Heart left ventricle (tissue), 16 donors: Measurements from ENCODE around the gene FAM120B. TPM values are rescaled to one million over a fixed set of nuclear protein-coding genes. Genes with fewer than 3 reads are reported as not detected.

Experiments
- ATAC-seq, 4 donors: fragments of 200-7000 bp; cut with Tn5 transposase; one replicate each; pipeline ENCODE4 v1.9.1; 2020 to 2022; ENCODE audit warnings: moderate library complexity in 4 of 4, mild to moderate bottlenecking in 3 of 4, moderate number of reproducible peaks in 1 of 4
- DNase-seq, 5 donors: peaks; one replicate each; pipeline ENCODE4 v3.0.0-alpha.2; 2020
- H3K27ac ChIP-seq, 12 donors: fragments of 200-600 bp; sonication (generic) in 4 of 12; one replicate each; pipeline versions ENCODE4 v1.5.0 to v1.8.0; 2016 to 2022; ENCODE audit warnings: mild to moderate bottlenecking in 2 of 12
- H3K27me3 ChIP-seq, 9 donors: fragments of 200-600 bp; sonication (generic) in 2 of 9; one replicate each; pipeline versions ENCODE4 v1.5.1 to v1.8.0; 2016 to 2022; ENCODE audit warnings: mild to moderate bottlenecking in 3 of 9
- H3K36me3 ChIP-seq, 9 donors: fragments of 200-600 bp; sonication (generic) in 2 of 9; one replicate each; pipeline versions ENCODE4 v1.5.0 to v1.8.0; 2018 to 2022; ENCODE audit warnings: mild to moderate bottlenecking in 2 of 9
- H3K4me1 ChIP-seq, 12 donors: fragments of 200-600 bp; sonication (generic) in 4 of 12; one replicate each; pipeline versions ENCODE4 v1.5.0 to v1.8.0; 2016 to 2022; ENCODE audit warnings: mild to moderate bottlenecking in 3 of 12
- H3K4me3 ChIP-seq, 12 donors: fragments of 200-600 bp; sonication (generic) in 4 of 12; one replicate each; pipeline versions ENCODE4 v1.5.0 to v1.8.0; 2017 to 2022; ENCODE audit warnings: mild to moderate bottlenecking in 9 of 12, moderate library complexity in 4 of 12
- H3K9me3 ChIP-seq, 12 donors: fragments of 200-600 bp; sonication (generic) in 4 of 12; one replicate each; pipeline versions ENCODE4 v1.5.0 to v1.8.0; 2016 to 2022; ENCODE audit warnings: mild to moderate bottlenecking in 1 of 12
- POLR2A ChIP-seq, 2 donors: fragments of 450-650 bp; IDR thresholded peaks; one replicate each; pipeline ENCODE4 v1.6.1; 2017; ENCODE audit warnings: antibody characterized with exemption in 2 of 2, mild to moderate bottlenecking in 2 of 2, moderate library complexity in 2 of 2
- WGBS, 4 donors: extraction: QIAGEN DNeasy Blood & Tissue Kit in 2 of 4; methylation state at CpG; one replicate each; pipeline versions ENCODE4 v1.1.5 to v1.1.7; 2013 to 2018; 5-methylcytosine and 5-hydroxymethylcytosine counted together
- intact Hi-C, 10 donors: fragments of 100-400 bp; cut with DNase I; formaldehyde crosslinking; loops; one replicate each; pipeline versions ENCODE4 v1.11.1 to v1.14.2; 2022
- polyA plus RNA-seq, 2 donors: library from polyadenylated mRNA; stranded (reverse); fragments of 200-250 nt; gene quantifications; one replicate each; pipeline ENCODE4 v1.2.3, GENCODE V29; 2013
- total RNA-seq, 9 donors: library from RNA; depleted of rRNA in 2 of 9; stranded (reverse); fragments of >200 nt in 2 of 9; fragmentation: NEBNext Ultra II Directional in 3 of 9; extraction: Animal tissue kit (Norgen Biotek cat#: 25700) in 3 of 9; gene quantifications; one replicate each; pipeline versions ENCODE4 v1.1.0 to v1.2.4, GENCODE V29; 2016 to 2023
- TF ChIP-seq, protein P1 (sequence below), 12 donors: fragments of 200-600 bp; sonication (generic) in 4 of 12; IDR thresholded peaks; one replicate each; pipeline versions ENCODE4 v1.5.0 to v1.8.0; 2018 to 2022; ENCODE audit warnings: antibody characterized with exemption in 12 of 12, mild to moderate bottlenecking in 5 of 12
- donor health status: ischemic (EF 13 %, LVEDD 7.1; RV severe dilation, severe dysfunction).
- donor health status: healthy with polysubstance abuse.
- donor health status: DM: no; HTN: yes; CAD: no.
- donor health status: DM: no; HTN: no; CAD: no.
- donor health status: ischemic (EF 25% LVEDD 6.9; RV normal size, moderate dysfunction).
- donor health status: ischemic (EF 25% LVEDD 5.7; RV mildly dilated, moderate dysfunction).
- donor health status: healthy.
- donor health status: DM: yes; HTN: yes; CAD: no.
- donor health status: ischemic (EF 35%, LVEDD 5.7; RV mildly dilated, moderate dysfunction).
- donor health status: nonischemic (EF 11% LVEDD 7.7; RV severe dilation, severe dysfunction).
- donor health status: DM: yes; HTN: yes; CAD: no.
- donor health status: PGD.
- donor health status: ischemic (EF 29% LVEDD 5.4; RV normal size, mild dysfunction).
- donor health status: nonischemic (EF 23%, LVEDD 6.1; RV moderate dilation, normal function).

The FAM120B gene
- total and polyA plus RNA-seq, 11 donors: 6.6 to 29.4 (median 18.5) TPM

DNA sequence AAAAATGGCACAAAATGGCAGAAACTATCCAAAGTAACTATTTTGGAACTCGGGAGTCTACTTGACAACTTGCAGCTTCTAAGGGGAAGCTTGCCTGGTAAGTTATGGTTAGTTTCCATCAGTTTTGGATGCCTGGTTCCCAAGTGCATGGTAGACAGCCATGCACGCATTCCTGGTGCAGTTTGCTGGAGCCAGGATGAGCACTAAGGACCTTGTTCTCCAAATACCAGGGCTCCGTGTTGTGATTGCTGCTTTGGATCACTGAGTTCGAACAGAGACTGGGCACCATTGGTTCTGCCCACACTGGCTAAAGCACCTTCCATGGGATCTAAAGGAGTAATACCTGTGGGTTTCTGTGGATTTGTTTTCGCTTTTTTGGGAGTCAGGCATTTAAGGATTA lies 103.7 kb downstream of the FAM120B start:
- H3K27me3 ChIP-seq: no peaks in the 10 kb centered on the region
- no peak for ATAC-seq
- no peak overlapping the region for H3K4me3 ChIP-seq
- intact Hi-C loops: no loop called here
- no peak overlapping the region for H3K27ac ChIP-seq
- H3K9me3 ChIP-seq: peaks cover 0 to 11% (median 0%) of the 10 kb centered on the region in 12 donors
- H3K36me3 ChIP-seq: peaks cover 0 to 21% (median 11%) of the 10 kb centered on the region in 9 donors
- no peaks in the 10 kb centered on the region for H3K4me1 ChIP-seq
- no peak for TF ChIP-seq POLR2A (IDR thresholded peaks at IDR 0.05)
- TF ChIP-seq, protein P1, sequence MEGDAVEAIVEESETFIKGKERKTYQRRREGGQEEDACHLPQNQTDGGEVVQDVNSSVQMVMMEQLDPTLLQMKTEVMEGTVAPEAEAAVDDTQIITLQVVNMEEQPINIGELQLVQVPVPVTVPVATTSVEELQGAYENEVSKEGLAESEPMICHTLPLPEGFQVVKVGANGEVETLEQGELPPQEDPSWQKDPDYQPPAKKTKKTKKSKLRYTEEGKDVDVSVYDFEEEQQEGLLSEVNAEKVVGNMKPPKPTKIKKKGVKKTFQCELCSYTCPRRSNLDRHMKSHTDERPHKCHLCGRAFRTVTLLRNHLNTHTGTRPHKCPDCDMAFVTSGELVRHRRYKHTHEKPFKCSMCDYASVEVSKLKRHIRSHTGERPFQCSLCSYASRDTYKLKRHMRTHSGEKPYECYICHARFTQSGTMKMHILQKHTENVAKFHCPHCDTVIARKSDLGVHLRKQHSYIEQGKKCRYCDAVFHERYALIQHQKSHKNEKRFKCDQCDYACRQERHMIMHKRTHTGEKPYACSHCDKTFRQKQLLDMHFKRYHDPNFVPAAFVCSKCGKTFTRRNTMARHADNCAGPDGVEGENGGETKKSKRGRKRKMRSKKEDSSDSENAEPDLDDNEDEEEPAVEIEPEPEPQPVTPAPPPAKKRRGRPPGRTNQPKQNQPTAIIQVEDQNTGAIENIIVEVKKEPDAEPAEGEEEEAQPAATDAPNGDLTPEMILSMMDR (IDR thresholded peaks at IDR 0.05): no peak
- 93 to 95% (median 95%) methylated on average over 5 of the region's 5 CpGs for WGBS, 4 donors
- DNase-seq: no peak

DNA sequence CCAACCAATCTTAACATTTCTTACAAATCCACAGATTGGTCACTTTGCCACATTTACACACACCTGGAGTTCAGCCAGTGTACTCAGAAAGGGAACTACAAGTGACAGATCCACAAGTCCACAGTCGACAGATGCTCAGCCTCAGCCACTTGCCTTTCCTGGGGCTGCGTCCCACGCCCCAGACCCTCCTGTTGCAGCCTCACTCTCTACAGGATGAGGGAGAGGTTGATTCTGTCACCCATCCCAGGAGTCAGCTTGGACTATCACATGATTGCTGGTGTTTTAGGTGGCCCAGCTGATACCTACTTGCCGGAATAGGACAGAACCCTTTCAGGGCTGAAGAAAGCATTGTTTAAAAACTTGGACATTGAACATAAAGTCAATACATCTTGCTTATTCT lies 108.8 kb downstream of the FAM120B start:
- TF ChIP-seq, protein P1 (IDR thresholded peaks at IDR 0.05): no peak
- TF ChIP-seq POLR2A (IDR thresholded peaks at IDR 0.05): no peak
- DNase-seq: no peak
- H3K9me3 ChIP-seq: peaks cover 0 to 11% (median 0%) of the 10 kb centered on the region in 12 donors
- no peak overlapping the region for H3K27ac ChIP-seq
- H3K4me1 ChIP-seq: no peaks in the 10 kb centered on the region
- H3K36me3 ChIP-seq: no peaks in the 10 kb centered on the region
- ATAC-seq: no peak
- H3K27me3 ChIP-seq: peaks cover 0 to 24% (median 0%) of the 10 kb centered on the region in 9 donors
- 79 to 100% (median 85%) methylated on average over 4 of the region's 4 CpGs for WGBS, 4 donors
- intact Hi-C loops: no loop called here
- no peak overlapping the region for H3K4me3 ChIP-seq

DNA sequence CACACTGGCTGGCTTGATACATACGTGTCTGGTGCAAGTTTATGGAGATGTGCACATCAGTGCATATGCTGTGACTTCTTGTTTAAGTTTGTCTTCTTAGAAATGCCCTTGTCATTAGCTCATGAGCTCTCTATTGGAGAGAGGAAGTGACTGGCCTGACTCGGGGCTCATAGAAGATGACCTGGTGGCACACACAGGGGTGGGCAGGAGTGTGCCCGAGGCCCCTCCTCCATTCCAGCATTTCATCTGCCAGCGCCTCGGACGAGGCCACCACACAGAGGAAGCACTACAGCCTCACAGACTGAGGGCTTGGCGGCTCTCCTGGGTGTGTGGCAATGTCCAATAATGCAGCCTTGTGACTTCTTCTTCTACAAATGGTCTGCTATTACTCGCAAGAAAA lies 109.7 kb downstream of the FAM120B start:
- Histone ChIP-seq H3K4me3 (no peak overlapping the region), H3K27me3 (peaks cover 0 to 28% (median 0%) of the 10 kb centered on the region in 9 donors), H3K9me3 (peaks cover 0 to 2% (median 0%) of the 10 kb centered on the region in 12 donors), H3K27ac (no peak overlapping the region), H3K36me3 (no peaks in the 10 kb centered on the region), H3K4me1 (no peaks in the 10 kb centered on the region)
- ATAC-seq (no peak), DNase-seq (no peak)
- intact Hi-C loops: no loop called here
- TF ChIP-seq, protein P1 (IDR thresholded peaks at IDR 0.05): no peak
- no peak for TF ChIP-seq POLR2A (IDR thresholded peaks at IDR 0.05)
- WGBS, 4 donors: 69 to 85% (median 78%) methylated on average over 6 to 8 of the region's 8 CpGs

DNA sequence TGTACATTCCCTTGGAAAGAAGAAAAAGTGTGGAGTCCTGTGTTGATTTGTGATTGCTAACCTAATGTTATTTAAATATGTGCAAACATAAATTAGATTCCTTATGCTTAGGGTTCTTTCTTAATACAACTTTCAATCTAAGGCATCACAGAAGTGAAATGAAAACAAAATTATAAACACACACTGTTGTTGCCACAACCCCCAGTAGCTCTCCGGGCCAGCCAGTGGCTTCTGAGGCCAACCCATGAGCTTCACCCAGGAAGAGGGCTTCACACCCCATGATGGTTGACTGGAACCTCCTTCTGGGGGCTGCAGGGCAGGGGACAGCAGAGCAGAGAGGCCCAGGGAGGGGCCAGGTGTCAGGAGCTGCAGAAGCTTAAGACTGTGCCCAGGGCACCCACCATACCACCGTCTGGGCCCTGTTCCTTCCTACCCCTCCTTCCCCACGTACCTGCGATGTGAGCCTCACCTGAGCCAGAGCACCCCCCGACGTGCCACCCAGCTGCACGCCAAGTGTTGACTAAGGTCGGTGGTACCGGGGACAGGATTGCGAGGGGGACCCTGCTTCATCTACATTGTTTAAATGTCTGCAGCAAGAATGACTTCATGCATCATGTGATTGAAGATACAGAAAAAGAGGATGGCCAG lies 110.5 kb downstream of the FAM120B start:
- ATAC-seq: no peak
- WGBS, 4 donors: 91 to 93% (median 92%) methylated on average over 9 to 10 of the region's 10 CpGs
- intact Hi-C loops: no loop called here
- Histone ChIP-seq H3K9me3 (no peaks in the 10 kb centered on the region), H3K27me3 (peaks cover 0 to 31% (median 0%) of the 10 kb centered on the region in 9 donors), H3K36me3 (no peaks in the 10 kb centered on the region), H3K4me3 (no peak overlapping the region), H3K27ac (no peak overlapping the region), H3K4me1 (no peaks in the 10 kb centered on the region)
- no peak for TF ChIP-seq POLR2A (IDR thresholded peaks at IDR 0.05)
- TF ChIP-seq, protein P1 (IDR thresholded peaks at IDR 0.05): no peak
- DNase-seq: no peak
